Prostate gland (tissue), 2 donors: ENCODE results near the gene SMARCA4.
"Not testable (repeated sequence)": the region's sequence is repeated elsewhere in the genome, so short reads cannot be mapped to it uniquely, and the experiment has no call there.

Experiments
- CTCF ChIP-seq, 4 experiments: fragments of 200-600 bp in 2 of 4; fragments of 450-650 bp in 2 of 4; sonication (generic) in 2 of 4; IDR thresholded peaks; 1 replicate in 3 of 4; 2 replicates in 1 of 4; pipeline ENCODE4 v1.5.1; 2016 to 2019; ENCODE audit warnings: antibody characterized with exemption in 4 of 4, mild to moderate bottlenecking in 2 of 4, moderate library complexity in 2 of 4
- POLR2A ChIP-seq: fragments of 450-650 bp; IDR thresholded peaks from one replicate; pipeline ENCODE4 v1.6.1; 2016; ENCODE audit warnings: antibody characterized with exemption, mild to moderate bottlenecking
- POLR2AphosphoS5 ChIP-seq: sonication (generic); formaldehyde crosslinking; IDR thresholded peaks from one replicate; pipeline ENCODE4 v1.6.1; 2017; ENCODE audit warnings: antibody characterized with exemption

- TF ChIP-seq POLR2A; POLR2AphosphoS5; CTCF (IDR thresholded peaks at IDR 0.05): not testable (repeated sequence)
Observed at GRCh38 chr19:10941649-10942048, 19.2 kb upstream of the SMARCA4 start.
